Umbilical cord (tissue), 2 donors: Measurements from ENCODE around the gene CATSPERD. TPM values are rescaled to one million over a fixed set of nuclear protein-coding genes. Genes with fewer than 3 reads are reported as not detected.
A peak's percentile ranks its signal among the peaks of the same experiment; 100 is the strongest.

Experiments used
- DNase-seq: peaks from one replicate; pipeline ENCODE4 v3.0.0-alpha.2; 2015; ENCODE audit warnings: low spot score
- total RNA-seq: library from RNA; depleted of rRNA; stranded (reverse); fragments of >200 nt; gene quantifications from one replicate; pipeline ENCODE4 v1.2.3, GENCODE V29; 2014; ENCODE audit warnings: low replicate concordance; ENCODE audit not compliant: insufficient read depth

CATSPERD gene
- total RNA-seq, 1 donor from 2014 or later, result not detected

- DNase-seq, result no peak
Observed at GRCh38 chr19:5782945-5783919, 62.8 kb downstream of the CATSPERD start.

GRCh38 chr19:5784581-5785147, 64.2 kb downstream of the CATSPERD start, which contains the start of gene PRR22:
Gene PRR22, minus strand, starts transcription at chr19:5784746. Its CDS starts 86 bp downstream, at chr19:5784660.
- no peak for DNase-seq

GRCh38 chr19:5785423-5785822, 65.0 kb downstream of the CATSPERD start:
- no peak for DNase-seq

- no peak for DNase-seq
Observed at GRCh38 chr19:5786593-5787408, 66.4 kb downstream of the CATSPERD start.

- no peak for DNase-seq
Observed at GRCh38 chr19:5787409-5788182, 67.2 kb downstream of the CATSPERD start.

GRCh38 chr19:5788422-5788821, 68.0 kb downstream of the CATSPERD start:
- no peak for DNase-seq

GRCh38 chr19:5789351-5789761, 68.9 kb downstream of the CATSPERD start:
- no peak for DNase-seq

GRCh38 chr19:5789886-5790558, 69.6 kb downstream of the CATSPERD start:
- DNase-seq, result no peak

GRCh38 chr19:5790559-5791520, 70.4 kb downstream of the CATSPERD start, which contains the start of gene DUS3L:
Gene DUS3L, minus strand, starts transcription at chr19:5791163. Its CDS starts 22 bp downstream, at chr19:5791141.
- DNase-seq, result peak; percentile 99

- no peak for DNase-seq
Observed at GRCh38 chr19:5792224-5792623, 71.8 kb downstream of the CATSPERD start.

GRCh38 chr19:5793188-5793587, 72.8 kb downstream of the CATSPERD start:
- no peak for DNase-seq

GRCh38 chr19:5795382-5795919, 75.0 kb downstream of the CATSPERD start:
- no peak for DNase-seq

- no peak for DNase-seq
Observed at GRCh38 chr19:5798244-5798643, 77.8 kb downstream of the CATSPERD start.

GRCh38 chr19:5799247-5800241, 79.1 kb downstream of the CATSPERD start:
- DNase-seq, result peak; percentile 36

GRCh38 chr19:5800361-5801270, 80.2 kb downstream of the CATSPERD start:
- no peak for DNase-seq

- DNase-seq, result peak; percentile 52
Observed at GRCh38 chr19:5801796-5802619, 81.6 kb downstream of the CATSPERD start.
